ENCODE data around the gene PHACTR1. TPM values are rescaled to one million over a fixed set of nuclear protein-coding genes. Genes with fewer than 3 reads are reported as not detected.

PHACTR1 gene
- polyA plus RNA-seq, 1 of the 3 experiments (the other 2 are of a cell fraction): 0.12 TPM

DNA sequence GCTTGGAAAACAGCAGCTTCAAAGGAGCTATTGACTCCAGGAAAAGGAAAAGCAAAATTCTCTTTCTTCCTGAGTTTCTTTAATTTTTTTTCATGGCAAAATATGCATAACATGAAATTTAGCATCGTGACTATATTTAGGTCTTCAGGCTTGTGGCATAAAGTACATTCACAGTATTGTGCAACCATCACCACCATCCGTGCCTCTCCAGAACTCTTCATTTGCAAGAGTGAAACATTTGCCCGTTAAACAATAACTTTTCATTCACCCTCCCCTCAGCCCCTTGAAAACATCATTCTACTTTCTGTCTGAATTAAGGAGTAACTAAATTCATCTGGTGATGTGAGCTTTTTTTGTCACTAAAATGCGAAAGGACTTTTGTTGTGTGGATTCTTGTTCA, 251.7 kb downstream of the PHACTR1 start (continued):
- TF ChIP-seq REST (IDR thresholded peaks at IDR 0.05; ENCODE audit: low read depth, low read length) (no peak), ELF1 (IDR thresholded peaks at IDR 0.05) (no peak)

- Histone ChIP-seq H3K9ac (no peak overlapping the region), H3K4me1 (ENCODE audit: control insufficient read depth in 1 of 2, insufficient read depth in 2 of 2, low read depth in 1 of 2, low read length in 1 of 2) (peaks cover 0 to 34% of the 10 kb centered on the region in 2 experiments; a peak in 2 of 4 replicates), H3F3A (replicated peaks; ENCODE audit: insufficient read depth) (no peaks in the 10 kb centered on the region), H4K20me1 (ENCODE audit: insufficient read depth) (no peaks in the 10 kb centered on the region), H3K36me3 (replicated peaks in 1 of 2; ENCODE audit: control insufficient read depth in 1 of 2, insufficient read depth in 2 of 2, low read length in 1 of 2) (no peaks in the 10 kb centered on the region), H3K27ac (ENCODE audit: low read depth in 2 of 2, low read length in 1 of 2) (peak overlapping the region in 1 of 2 experiments; percentile 98; a peak in 2 of 4 replicates), H2AFZ (ENCODE audit: low read depth) (no peak overlapping the region), H3K4me3 (ENCODE audit: low read depth in 2 of 2, low read length in 1 of 2) (no peak overlapping the region), H3K4me2 (no peak overlapping the region), H3K27me3 (ENCODE audit: insufficient read depth) (no peaks in the 10 kb centered on the region), H3K9me2 (no peaks in the 10 kb centered on the region), H3K9me3 (no peaks in the 10 kb centered on the region), H3K79me2 (ENCODE audit: insufficient read depth) (no peaks in the 10 kb centered on the region)
- WGBS (ENCODE audit: low lambda C conversion rate): 47% methylated on average over 5 of the region's 5 CpGs
- ChIA-PET CTCF (no interaction called here), POLR2A (no interaction called here)
- no peak for DNase-seq
- TF ChIP-seq, protein P1, sequence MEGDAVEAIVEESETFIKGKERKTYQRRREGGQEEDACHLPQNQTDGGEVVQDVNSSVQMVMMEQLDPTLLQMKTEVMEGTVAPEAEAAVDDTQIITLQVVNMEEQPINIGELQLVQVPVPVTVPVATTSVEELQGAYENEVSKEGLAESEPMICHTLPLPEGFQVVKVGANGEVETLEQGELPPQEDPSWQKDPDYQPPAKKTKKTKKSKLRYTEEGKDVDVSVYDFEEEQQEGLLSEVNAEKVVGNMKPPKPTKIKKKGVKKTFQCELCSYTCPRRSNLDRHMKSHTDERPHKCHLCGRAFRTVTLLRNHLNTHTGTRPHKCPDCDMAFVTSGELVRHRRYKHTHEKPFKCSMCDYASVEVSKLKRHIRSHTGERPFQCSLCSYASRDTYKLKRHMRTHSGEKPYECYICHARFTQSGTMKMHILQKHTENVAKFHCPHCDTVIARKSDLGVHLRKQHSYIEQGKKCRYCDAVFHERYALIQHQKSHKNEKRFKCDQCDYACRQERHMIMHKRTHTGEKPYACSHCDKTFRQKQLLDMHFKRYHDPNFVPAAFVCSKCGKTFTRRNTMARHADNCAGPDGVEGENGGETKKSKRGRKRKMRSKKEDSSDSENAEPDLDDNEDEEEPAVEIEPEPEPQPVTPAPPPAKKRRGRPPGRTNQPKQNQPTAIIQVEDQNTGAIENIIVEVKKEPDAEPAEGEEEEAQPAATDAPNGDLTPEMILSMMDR (IDR thresholded peaks at IDR 0.05): no peak
- no peak for TF ChIP-seq REST (IDR thresholded peaks at IDR 0.05; ENCODE audit: low read depth, low read length)
- TF ChIP-seq FOSL2 (IDR thresholded peaks at IDR 0.05; ENCODE audit: borderline replicate concordance, low read depth): no peak
- TF ChIP-seq, protein P2, sequence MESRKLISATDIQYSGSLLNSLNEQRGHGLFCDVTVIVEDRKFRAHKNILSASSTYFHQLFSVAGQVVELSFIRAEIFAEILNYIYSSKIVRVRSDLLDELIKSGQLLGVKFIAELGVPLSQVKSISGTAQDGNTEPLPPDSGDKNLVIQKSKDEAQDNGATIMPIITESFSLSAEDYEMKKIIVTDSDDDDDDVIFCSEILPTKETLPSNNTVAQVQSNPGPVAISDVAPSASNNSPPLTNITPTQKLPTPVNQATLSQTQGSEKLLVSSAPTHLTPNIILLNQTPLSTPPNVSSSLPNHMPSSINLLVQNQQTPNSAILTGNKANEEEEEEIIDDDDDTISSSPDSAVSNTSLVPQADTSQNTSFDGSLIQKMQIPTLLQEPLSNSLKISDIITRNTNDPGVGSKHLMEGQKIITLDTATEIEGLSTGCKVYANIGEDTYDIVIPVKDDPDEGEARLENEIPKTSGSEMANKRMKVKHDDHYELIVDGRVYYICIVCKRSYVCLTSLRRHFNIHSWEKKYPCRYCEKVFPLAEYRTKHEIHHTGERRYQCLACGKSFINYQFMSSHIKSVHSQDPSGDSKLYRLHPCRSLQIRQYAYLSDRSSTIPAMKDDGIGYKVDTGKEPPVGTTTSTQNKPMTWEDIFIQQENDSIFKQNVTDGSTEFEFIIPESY (IDR thresholded peaks at IDR 0.05; ENCODE audit: borderline replicate concordance, low read depth): no peak
- TF ChIP-seq EZH2phosphoT487 (IDR thresholded peaks at IDR 0.05; ENCODE audit: borderline replicate concordance, low read depth): no peak
- TF ChIP-seq, protein P3, sequence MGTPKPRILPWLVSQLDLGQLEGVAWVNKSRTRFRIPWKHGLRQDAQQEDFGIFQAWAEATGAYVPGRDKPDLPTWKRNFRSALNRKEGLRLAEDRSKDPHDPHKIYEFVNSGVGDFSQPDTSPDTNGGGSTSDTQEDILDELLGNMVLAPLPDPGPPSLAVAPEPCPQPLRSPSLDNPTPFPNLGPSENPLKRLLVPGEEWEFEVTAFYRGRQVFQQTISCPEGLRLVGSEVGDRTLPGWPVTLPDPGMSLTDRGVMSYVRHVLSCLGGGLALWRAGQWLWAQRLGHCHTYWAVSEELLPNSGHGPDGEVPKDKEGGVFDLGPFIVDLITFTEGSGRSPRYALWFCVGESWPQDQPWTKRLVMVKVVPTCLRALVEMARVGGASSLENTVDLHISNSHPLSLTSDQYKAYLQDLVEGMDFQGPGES (IDR thresholded peaks at IDR 0.05; ENCODE audit: low read depth, low read length): no peak
- TF ChIP-seq MAX (IDR thresholded peaks at IDR 0.05; ENCODE audit: low read depth): no peak
- no peak for TF ChIP-seq RXRA (IDR thresholded peaks at IDR 0.05; ENCODE audit: borderline replicate concordance, low read depth)
- TF ChIP-seq POLR2AphosphoS5 (IDR thresholded peaks at IDR 0.05; ENCODE audit: low read depth, low read length): no peak
- TF ChIP-seq FOXJ3 (CRISPR knock-in tag; IDR thresholded peaks at IDR 0.05): no peak
- TF ChIP-seq FOXM1 (IDR thresholded peaks at IDR 0.05; ENCODE audit: low read depth): no peak
- TF ChIP-seq RAD21 (IDR thresholded peaks at IDR 0.05; ENCODE audit: low read length): no peak
- TF ChIP-seq, protein P4, sequence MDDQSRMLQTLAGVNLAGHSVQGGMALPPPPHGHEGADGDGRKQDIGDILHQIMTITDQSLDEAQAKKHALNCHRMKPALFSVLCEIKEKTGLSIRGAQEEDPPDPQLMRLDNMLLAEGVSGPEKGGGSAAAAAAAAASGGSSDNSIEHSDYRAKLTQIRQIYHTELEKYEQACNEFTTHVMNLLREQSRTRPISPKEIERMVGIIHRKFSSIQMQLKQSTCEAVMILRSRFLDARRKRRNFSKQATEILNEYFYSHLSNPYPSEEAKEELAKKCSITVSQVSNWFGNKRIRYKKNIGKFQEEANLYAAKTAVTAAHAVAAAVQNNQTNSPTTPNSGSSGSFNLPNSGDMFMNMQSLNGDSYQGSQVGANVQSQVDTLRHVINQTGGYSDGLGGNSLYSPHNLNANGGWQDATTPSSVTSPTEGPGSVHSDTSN (IDR thresholded peaks at IDR 0.05): no peak
- no peak for TF ChIP-seq JUND (IDR thresholded peaks at IDR 0.05)
- TF ChIP-seq MXI1 (IDR thresholded peaks at IDR 0.05; ENCODE audit: low read depth, low read length): no peak
These were observed 252.4 kb downstream of the PHACTR1 start for GRCh38 chr6:12968839-12969558.

Measured in SK-N-SH (cell line).